IMR-90 (cell line): Measurements from ENCODE around the gene STAB1. TPM values are rescaled to one million over a fixed set of nuclear protein-coding genes. Genes with fewer than 3 reads are reported as not detected.

Source experiments
- ATAC-seq: fragments of 200-7000 bp; cut with Tn5 transposase; 2 replicates; pipeline ENCODE4 v1.9.1; 2020; ENCODE audit warnings: low read depth, mild to moderate bottlenecking, moderate library complexity
- BruUV-seq: library from RNA; stranded (reverse); fragments of 400-500 nt; replicated peaks from 2 replicates; lab custom pipeline; 2021; lab: Mats Ljungman, UMichigan
- CTCF ChIA-PET: fragments of 300-600 bp; formaldehyde crosslinking; extraction: SDS; loops from one replicate; lab custom pipeline; 2021; ENCODE audit warnings: antibody characterized with exemption; lab: Yijun Ruan, JAX
- POLR2A ChIA-PET: fragments of 300-600 bp; sonication (Branson Sonifier 250); formaldehyde crosslinking; loops from one replicate; lab custom pipeline; 2022; ENCODE audit warnings: antibody characterized with exemption; ENCODE audit not compliant: unreplicated experiment; lab: Charles Lee
- DNase-seq: peaks from one replicate; pipeline ENCODE4 v3.0.0; 2013
- H2AFZ ChIP-seq: replicated peaks from 2 replicates; pipeline ENCODE3; 2013; ENCODE audit warnings: low read length, mild to moderate bottlenecking; ENCODE audit not compliant: poor library complexity
- H2AK5ac ChIP-seq: 2 replicates; pipeline ENCODE4 v1.6.1; 2013; ENCODE audit warnings: low read depth, low read length, inconsistent platforms
- H2AK9ac ChIP-seq: replicated peaks from 2 replicates; pipeline ENCODE3; 2013; ENCODE audit warnings: mild to moderate bottlenecking, low read depth, low read length, moderate library complexity; ENCODE audit not compliant: poor library complexity
- H2BK120ac ChIP-seq: 2 replicates; pipeline ENCODE4 v1.6.1; 2013; ENCODE audit warnings: low read depth, low read length, inconsistent platforms
- H2BK15ac ChIP-seq: 3 replicates; pipeline ENCODE4 v1.6.1; 2013; ENCODE audit warnings: low read depth, low read length, inconsistent platforms
- H2BK20ac ChIP-seq: 2 replicates; pipeline ENCODE4 v1.6.1; 2013; ENCODE audit warnings: low read depth, mild to moderate bottlenecking, inconsistent platforms, low read length, moderate library complexity
- H2BK5ac ChIP-seq: 2 replicates; pipeline ENCODE4 v1.6.1; 2013; ENCODE audit warnings: mild to moderate bottlenecking, low read depth, low read length, inconsistent platforms; ENCODE audit not compliant: poor library complexity, severe bottlenecking
- H3K14ac ChIP-seq: replicated peaks from 2 replicates; pipeline ENCODE4 v1.6.1; 2013; ENCODE audit warnings: low read depth, low read length, inconsistent platforms
- H3K18ac ChIP-seq: 2 replicates; pipeline ENCODE4 v1.6.1; 2013; ENCODE audit warnings: low read depth, low read length, control low read depth
- H3K23ac ChIP-seq: 2 replicates; pipeline ENCODE4 v1.6.1; 2013; ENCODE audit warnings: low read depth, low read length, inconsistent platforms
- H3K27ac ChIP-seq: 2 replicates; pipeline ENCODE4 v1.5.1; 2013; ENCODE audit warnings: mild to moderate bottlenecking, control low read depth, low read length; ENCODE audit not compliant: insufficient read depth
- H3K27me3 ChIP-seq: 2 replicates; pipeline ENCODE4 v1.6.1; 2013; ENCODE audit warnings: low read length; ENCODE audit not compliant: control insufficient read depth, insufficient read depth
- H3K36me3 ChIP-seq: 2 replicates; pipeline ENCODE4 v1.6.1; 2013; ENCODE audit warnings: low read length, mixed read lengths; ENCODE audit not compliant: control insufficient read depth, insufficient read depth
- H3K4ac ChIP-seq: 2 replicates; pipeline ENCODE4 v1.6.1; 2013; ENCODE audit warnings: low read depth, low read length, inconsistent platforms
- H3K4me1 ChIP-seq: 2 replicates; pipeline ENCODE4 v1.6.1; 2013; ENCODE audit warnings: low read length, mixed read lengths; ENCODE audit not compliant: control insufficient read depth, insufficient read depth
- H3K4me2 ChIP-seq: 2 replicates; pipeline ENCODE4 v1.6.1; 2013; ENCODE audit warnings: low read depth, mild to moderate bottlenecking, control low read depth, low read length, moderate library complexity
- H3K4me3 ChIP-seq: 2 replicates; pipeline ENCODE4 v1.5.1; 2013; ENCODE audit warnings: low read depth, mild to moderate bottlenecking, control low read depth, low read length, moderate library complexity; ENCODE audit not compliant: insufficient read depth
- H3K56ac ChIP-seq: 2 replicates; pipeline ENCODE4 v1.6.1; 2013; ENCODE audit warnings: low read length, inconsistent platforms; ENCODE audit not compliant: insufficient read depth; ENCODE audit errors: extremely low read depth
- H3K79me1 ChIP-seq, 2 experiments: 2 replicates each; pipeline ENCODE4 v1.6.1; 2013; ENCODE audit warnings: low read length in 2 of 2, inconsistent platforms in 1 of 2, low read depth in 1 of 2
- H3K9ac ChIP-seq: 2 replicates; pipeline ENCODE4 v1.6.1; 2013; ENCODE audit warnings: low read depth, low read length, control low read depth
- H3K9me1 ChIP-seq: 2 replicates; pipeline ENCODE4 v1.6.1; 2013; ENCODE audit warnings: low read length, inconsistent platforms; ENCODE audit not compliant: insufficient read depth
- H3K9me3 ChIP-seq: 2 replicates; pipeline ENCODE4 v1.6.1; 2013; ENCODE audit warnings: low read length; ENCODE audit not compliant: control insufficient read depth, insufficient read depth
- H4K20me1 ChIP-seq: 2 replicates; pipeline ENCODE4 v1.6.1; 2013; ENCODE audit warnings: low read length, inconsistent platforms; ENCODE audit not compliant: insufficient read depth
- H4K5ac ChIP-seq: 2 replicates; pipeline ENCODE4 v1.6.1; 2013; ENCODE audit warnings: mild to moderate bottlenecking, low read depth, low read length, control low read depth
- H4K8ac ChIP-seq, 2 experiments: 2 replicates each; pipeline ENCODE4 v1.6.1; 2013; ENCODE audit warnings: low read depth in 2 of 2, low read length in 2 of 2, control low read depth in 1 of 2, inconsistent platforms in 1 of 2
- H4K91ac ChIP-seq: 2 replicates; pipeline ENCODE4 v1.6.1; 2013; ENCODE audit warnings: low read depth, low read length, inconsistent platforms; ENCODE audit not compliant: insufficient read depth
- BHLHE40 ChIP-seq: fragments of 150-350 bp; IDR thresholded peaks from 2 replicates; pipeline ENCODE4 v1.6.1; 2016; ENCODE audit warnings: mild to moderate bottlenecking, low read depth, low read length
- MXI1 ChIP-seq: IDR thresholded peaks from 2 replicates; pipeline ENCODE4 v1.6.1; 2012; ENCODE audit warnings: low read depth, mild to moderate bottlenecking, low read length, moderate library complexity, borderline replicate concordance
- NFE2L2 ChIP-seq: fragments of 150-350 bp; IDR thresholded peaks from 2 replicates; pipeline ENCODE4 v1.6.1; 2016; ENCODE audit warnings: low read depth, mild to moderate bottlenecking, low read length
- SMC3 ChIP-seq: fragments of 150-350 bp; IDR thresholded peaks from 2 replicates; pipeline ENCODE4 v1.6.1; 2016; ENCODE audit warnings: low read depth, mild to moderate bottlenecking, antibody characterized with exemption, low read length, moderate library complexity
- WGBS, 2 experiments: methylation state at CpG; one replicate each; pipeline versions ENCODE4 v1.1.5 to v1.1.7; 2013; ENCODE audit warnings: missing lambda C conversion rate in 2 of 2; ENCODE audit not compliant: insufficient read length in 1 of 2; ENCODE audit errors: extremely low coverage in 2 of 2; 5-methylcytosine and 5-hydroxymethylcytosine counted together
- dilution Hi-C: fragments of 300-500 bp; cut with HindIII; formaldehyde crosslinking; loops from one replicate; pipeline ENCODE4 v1.14.3; 2018; ENCODE audit warnings: low sequenced_read_pairs; ENCODE audit not compliant: unreplicated experiment
- in situ Hi-C: fragments of 300-500 bp; cut with MboI; formaldehyde crosslinking; loops from 3 replicates; pipeline ENCODE4 v1.14.3; 2019; ENCODE audit warnings: low sequenced_read_pairs, inconsistent platforms, mixed read lengths
- intact Hi-C: fragments of 100-400 bp; cut with micrococcal nuclease; formaldehyde crosslinking; loops from 2 replicates; pipeline ENCODE4 v1.10.0; 2022
- polyA plus RNA-seq, 3 experiments: library from polyadenylated mRNA; depleted of rRNA; stranded (reverse); fragments of >200 nt; gene quantifications; 2 replicates each; pipeline ENCODE4 v1.2.3, GENCODE V29; 2012; ENCODE audit warnings: low replicate concordance in 1 of 3
- total RNA-seq: library from RNA; depleted of rRNA; stranded (reverse); fragments of >200 nt; gene quantifications from 2 replicates; pipeline ENCODE4 v1.2.3, GENCODE V29; 2012
- TF ChIP-seq, protein P1 (sequence below): fragments of 150-350 bp; IDR thresholded peaks from 2 replicates; pipeline ENCODE4 v1.6.1; 2017; ENCODE audit warnings: mild to moderate bottlenecking, antibody characterized with exemption, low read length, low read depth
- TF ChIP-seq, protein P2 (sequence below): fragments of 150-350 bp; IDR thresholded peaks from 2 replicates; pipeline ENCODE4 v1.6.1; 2016; ENCODE audit warnings: low read depth, mild to moderate bottlenecking, low read length, moderate library complexity, borderline replicate concordance

STAB1 gene
- total and polyA plus RNA-seq, 2 of the 4 experiments (the other 2 are of a cell fraction) = not detected

DNA sequence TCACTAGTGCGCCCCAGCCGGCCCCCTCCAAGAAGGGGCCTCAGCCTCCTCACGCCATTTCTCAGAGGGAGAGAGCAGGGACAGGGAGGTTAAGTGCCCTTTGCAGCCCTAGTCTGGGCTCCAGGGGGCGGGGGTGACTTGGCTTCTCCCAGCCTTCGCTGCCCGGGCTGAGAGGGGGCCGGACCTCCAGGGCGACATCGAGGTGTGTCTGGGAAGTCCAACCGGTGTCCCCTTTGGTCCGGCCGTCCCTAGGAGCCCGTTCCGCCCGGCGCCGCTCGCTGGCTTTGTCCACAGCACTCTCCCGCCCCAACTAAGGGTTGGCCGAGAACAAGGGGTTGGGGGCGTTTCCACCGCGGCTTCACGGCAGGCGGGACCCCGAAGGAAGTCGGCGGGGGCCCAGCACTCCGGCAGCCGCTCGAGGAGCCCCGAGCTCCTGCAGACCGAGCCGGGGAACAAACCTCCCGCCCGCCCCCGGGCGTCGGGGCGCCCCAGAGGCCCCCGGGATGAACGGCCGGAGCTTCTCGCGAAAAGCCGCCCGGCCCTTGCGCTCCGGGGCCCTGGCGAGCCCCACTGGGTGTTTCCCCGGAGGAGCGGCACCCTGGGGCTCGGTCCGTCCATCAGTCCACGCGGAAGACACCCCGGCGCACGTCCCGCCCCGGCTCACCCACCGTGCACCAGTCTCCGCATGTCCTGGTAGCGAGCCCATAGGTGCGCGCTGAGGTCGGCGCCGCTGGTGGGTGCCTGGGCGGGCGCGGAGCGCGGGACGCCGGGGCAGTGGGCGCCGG lies 37.9 kb downstream of the STAB1 start:
- H2BK120ac ChIP-seq = no peak overlapping the region
- H3K9ac ChIP-seq = peak overlapping the region; percentile 75
- no peak overlapping the region for H2BK15ac ChIP-seq
- H2BK20ac ChIP-seq = no peak overlapping the region
- H3K9me1 ChIP-seq = peaks cover 25% of the 10 kb centered on the region
- H3K36me3 ChIP-seq = peaks cover 11% of the 10 kb centered on the region
- BruUV-seq = no TSS peak
- H3K18ac ChIP-seq = no peak overlapping the region
- ChIA-PET POLR2A (no interaction called here), CTCF (no interaction called here)
- intact Hi-C loops = no loop called here
- H3K56ac ChIP-seq = peak overlapping the region; percentile 57
- H4K20me1 ChIP-seq = peaks cover 55% of the 10 kb centered on the region
- H3K4me3 ChIP-seq = peak overlapping the region; percentile 72
- H4K8ac ChIP-seq = peak overlapping the region; percentile 34 to 59; a peak in 2 of 4 replicates
- H3K9me3 ChIP-seq = no peaks in the 10 kb centered on the region
- peak overlapping the region; percentile 68 for H2AK9ac ChIP-seq
- dilution Hi-C loops = no loop called here
- 1% methylated on average over 17 of the region's 78 CpGs; no CpG with 5 or more reads in 1 of the 2 experiments for WGBS, 2 experiments
- H3K4me1 ChIP-seq = peaks cover 32% of the 10 kb centered on the region
- DNase-seq = no peak
- peak overlapping the region; percentile 46; the same call in 1 of the 2 replicates for H3K23ac ChIP-seq
- H3K27ac ChIP-seq = peak overlapping the region; percentile 72
- H3K27me3 ChIP-seq = no peaks in the 10 kb centered on the region
- peak overlapping the region; percentile 90 for H3K14ac ChIP-seq
- 0 out of 2 replicates have a peak overlapping the region, but pooled peaks have one; percentile 10 for H4K5ac ChIP-seq
- peaks cover 28 to 85% of the 10 kb centered on the region in 2 experiments for H3K79me1 ChIP-seq
- ATAC-seq = peak; percentile 1
- peak overlapping the region; percentile 50; the same call in 1 of the 2 replicates for H4K91ac ChIP-seq
- TF ChIP-seq BHLHE40 = no peak
- no peak for TF ChIP-seq SMC3
- TF ChIP-seq, protein P1, sequence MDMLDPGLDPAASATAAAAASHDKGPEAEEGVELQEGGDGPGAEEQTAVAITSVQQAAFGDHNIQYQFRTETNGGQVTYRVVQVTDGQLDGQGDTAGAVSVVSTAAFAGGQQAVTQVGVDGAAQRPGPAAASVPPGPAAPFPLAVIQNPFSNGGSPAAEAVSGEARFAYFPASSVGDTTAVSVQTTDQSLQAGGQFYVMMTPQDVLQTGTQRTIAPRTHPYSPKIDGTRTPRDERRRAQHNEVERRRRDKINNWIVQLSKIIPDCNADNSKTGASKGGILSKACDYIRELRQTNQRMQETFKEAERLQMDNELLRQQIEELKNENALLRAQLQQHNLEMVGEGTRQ = no peak
- TF ChIP-seq MXI1 = peak; percentile 42; the same call in 1 of the 2 replicates
- TF ChIP-seq, protein P2, sequence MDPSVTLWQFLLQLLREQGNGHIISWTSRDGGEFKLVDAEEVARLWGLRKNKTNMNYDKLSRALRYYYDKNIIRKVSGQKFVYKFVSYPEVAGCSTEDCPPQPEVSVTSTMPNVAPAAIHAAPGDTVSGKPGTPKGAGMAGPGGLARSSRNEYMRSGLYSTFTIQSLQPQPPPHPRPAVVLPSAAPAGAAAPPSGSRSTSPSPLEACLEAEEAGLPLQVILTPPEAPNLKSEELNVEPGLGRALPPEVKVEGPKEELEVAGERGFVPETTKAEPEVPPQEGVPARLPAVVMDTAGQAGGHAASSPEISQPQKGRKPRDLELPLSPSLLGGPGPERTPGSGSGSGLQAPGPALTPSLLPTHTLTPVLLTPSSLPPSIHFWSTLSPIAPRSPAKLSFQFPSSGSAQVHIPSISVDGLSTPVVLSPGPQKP = no peak
- no peak for TF ChIP-seq NFE2L2
- H2AK5ac ChIP-seq = peak overlapping the region; percentile 78
- H3K4me2 ChIP-seq = peak overlapping the region; percentile 95
- H2BK5ac ChIP-seq = peak overlapping the region; percentile 61
- peak overlapping the region; percentile 84 for H2AFZ ChIP-seq
- in situ Hi-C loops = no loop called here
- H3K4ac ChIP-seq = peak overlapping the region; percentile 69
